ENCODE measurements around the gene APBB2.

The APBB2 gene

GRCh38 chr4:41102414-41103092 is 111.8 kb downstream of the APBB2 start:
- no peak for DNase-seq (ENCODE audit: low read depth)

GRCh38 chr4:41098093-41099048 is 116.0 kb downstream of the APBB2 start:
- no peak for DNase-seq (ENCODE audit: low read depth)

GRCh38 chr4:41095973-41096372 is 118.4 kb downstream of the APBB2 start:
- no peak for DNase-seq (ENCODE audit: low read depth)

GRCh38 chr4:41095192-41095872 is 119.0 kb downstream of the APBB2 start:
- DNase-seq (ENCODE audit: low read depth): no peak

GRCh38 chr4:41092128-41092527 is 122.2 kb downstream of the APBB2 start:
- DNase-seq (ENCODE audit: low read depth): no peak

- no peak for DNase-seq (ENCODE audit: low read depth)
Observed at GRCh38 chr4:41081847-41082246, 132.5 kb downstream of the APBB2 start.

- DNase-seq (ENCODE audit: low read depth): no peak
Observed at GRCh38 chr4:41080976-41081375, 133.4 kb downstream of the APBB2 start.

GRCh38 chr4:41079881-41080560 is 134.3 kb downstream of the APBB2 start:
- DNase-seq (ENCODE audit: low read depth): no peak

GRCh38 chr4:41077628-41078027 is 136.7 kb downstream of the APBB2 start:
- DNase-seq (ENCODE audit: low read depth): no peak

- DNase-seq (ENCODE audit: low read depth): no peak
Observed at GRCh38 chr4:41076481-41076880, 137.9 kb downstream of the APBB2 start.

- no peak for DNase-seq (ENCODE audit: low read depth)
Observed at GRCh38 chr4:41074215-41074614, 140.1 kb downstream of the APBB2 start.

GRCh38 chr4:41072021-41072777 is 142.1 kb downstream of the APBB2 start:
- no peak for DNase-seq (ENCODE audit: low read depth)

- DNase-seq (ENCODE audit: low read depth): no peak
Observed at GRCh38 chr4:41070516-41071281, 143.6 kb downstream of the APBB2 start.

- no peak for DNase-seq (ENCODE audit: low read depth)
Observed at GRCh38 chr4:41069838-41070237, 144.5 kb downstream of the APBB2 start.

- no peak for DNase-seq (ENCODE audit: low read depth)
Observed at GRCh38 chr4:41069257-41069656, 145.1 kb downstream of the APBB2 start.

- no peak for DNase-seq (ENCODE audit: low read depth)
Observed at GRCh38 chr4:41067369-41067768, 147.0 kb downstream of the APBB2 start.

- DNase-seq (ENCODE audit: low read depth): no peak
Observed at GRCh38 chr4:41066049-41066448, 148.3 kb downstream of the APBB2 start.

- no peak for DNase-seq (ENCODE audit: low read depth)
Observed at GRCh38 chr4:41065434-41066006, 148.8 kb downstream of the APBB2 start.

- DNase-seq (ENCODE audit: low read depth): no peak
Observed at GRCh38 chr4:41064953-41065352, 149.4 kb downstream of the APBB2 start.

GRCh38 chr4:41061482-41062185 is 152.7 kb downstream of the APBB2 start:
- DNase-seq (ENCODE audit: low read depth): no peak

All from stimulated activated CD4-positive, alpha-beta T cell treated with anti-CD3 and anti-CD28 coated beads, Interleukin-2, amount 100 ng/mL, for 4 hours (primary cell).